Stimulated activated CD8-positive, alpha-beta memory T cell treated with anti-CD3 and anti-CD28 coated beads, Interleukin-15, amount 100 ng/mL, for 48 hours (primary cell): ENCODE results near the gene SPDYE18.
"Not testable (repeated sequence)": the region's sequence is repeated elsewhere in the genome, so short reads cannot be mapped to it uniquely, and the experiment has no call there.

Experiments used
- DNase-seq, 2 donors: peaks; one replicate each; pipeline ENCODE4 v3.0.0-alpha.2; 2020; ENCODE audit warnings: low read depth in 2 of 2

The SPDYE18 gene

DNA sequence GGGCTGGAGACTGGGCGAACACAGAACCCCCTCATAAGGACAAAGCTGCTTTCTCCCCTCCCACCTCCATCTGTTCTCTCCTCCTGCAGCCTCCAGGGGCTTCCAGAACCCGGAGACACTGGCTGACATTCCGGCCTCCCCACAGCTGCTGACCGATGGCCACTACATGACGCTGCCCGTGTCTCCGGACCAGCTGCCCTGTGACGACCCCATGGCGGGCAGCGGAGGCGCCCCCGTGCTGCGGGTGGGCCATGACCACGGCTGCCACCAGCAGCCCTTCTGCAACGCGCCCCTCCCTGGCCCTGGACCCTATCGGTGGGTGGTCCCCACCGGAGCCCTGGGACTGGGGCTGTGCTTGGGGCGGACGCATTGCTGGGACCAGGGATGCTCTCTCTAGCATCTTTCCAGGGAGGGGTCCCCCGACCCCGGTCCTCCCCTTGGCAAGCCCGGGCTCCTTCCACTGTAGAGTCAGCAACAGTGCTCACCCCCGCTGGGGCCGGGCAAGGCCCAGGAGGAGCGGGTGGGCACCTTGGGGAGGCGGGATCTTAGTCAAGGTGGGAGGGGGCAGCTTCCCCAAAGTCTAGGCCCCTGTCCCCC lies 56.8 kb downstream of the SPDYE18 start:
- not testable (repeated sequence) for DNase-seq

DNA sequence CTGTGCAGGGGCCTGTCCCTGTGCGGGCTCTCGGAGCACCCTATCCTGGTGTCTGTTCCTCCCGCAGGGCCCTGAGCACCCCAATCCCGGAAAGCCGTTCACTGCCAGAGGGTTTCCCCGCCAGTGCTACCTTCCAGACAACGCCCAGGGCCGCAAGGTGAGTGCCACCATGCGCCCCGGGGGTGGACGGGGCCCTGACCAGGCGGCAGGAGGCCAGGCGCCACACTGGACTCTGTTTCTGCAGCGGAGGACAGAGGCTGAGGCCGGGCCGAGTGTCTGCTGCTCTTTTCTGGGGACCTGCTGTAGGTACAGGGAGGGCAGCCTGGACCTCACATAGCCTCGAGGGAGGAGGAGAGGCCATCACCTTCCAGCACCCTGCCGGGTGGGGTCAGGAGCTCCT lies 58.2 kb downstream of the SPDYE18 start:
- not testable (repeated sequence) for DNase-seq

DNA sequence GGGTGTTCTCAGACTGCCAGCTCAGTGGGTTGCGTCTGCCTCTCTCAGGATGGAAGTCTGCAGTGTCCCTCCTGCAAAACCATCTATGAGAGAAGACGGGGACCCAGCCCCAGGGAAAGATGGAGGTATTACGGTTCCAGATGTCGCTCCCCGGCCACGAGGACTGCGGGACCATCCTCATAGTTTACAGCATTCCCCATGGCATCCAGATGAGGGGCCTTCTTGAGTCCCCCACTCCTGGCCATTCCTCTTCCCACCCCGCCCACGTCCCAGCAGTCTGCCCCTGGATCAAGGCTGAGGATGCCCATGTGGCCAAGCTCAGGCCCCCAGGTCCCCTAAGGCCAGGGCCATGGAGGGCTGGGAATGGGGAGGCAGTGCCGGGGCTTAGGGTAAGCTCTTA lies 59.1 kb downstream of the SPDYE18 start:
- not testable (repeated sequence) for DNase-seq

DNA sequence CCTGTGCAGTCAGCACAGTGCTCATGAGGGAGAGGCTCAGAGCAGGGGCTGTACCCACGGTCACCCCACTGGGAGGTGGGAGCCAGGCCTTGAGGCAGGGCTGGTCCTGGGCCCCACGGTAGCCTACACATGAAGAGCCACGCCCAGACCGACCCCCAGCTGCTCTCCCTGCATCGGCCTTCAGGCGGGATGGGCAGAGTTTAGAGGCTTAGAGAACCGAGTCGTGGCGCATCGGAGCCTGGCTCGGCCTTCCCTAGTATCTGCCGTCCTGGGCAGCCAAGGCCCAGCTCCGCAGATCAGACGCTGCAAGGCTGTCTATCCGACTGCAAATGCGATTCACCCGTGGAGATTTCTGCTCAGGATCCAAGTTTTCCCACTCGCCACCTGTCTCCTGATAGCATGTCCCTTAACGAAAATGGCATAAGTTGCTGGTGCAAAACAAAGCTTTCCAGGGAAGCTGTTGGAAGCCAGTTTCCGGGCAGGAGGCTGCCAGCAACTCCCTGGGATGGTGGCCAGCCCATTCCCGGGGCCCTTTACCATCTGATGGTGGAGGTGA lies 59.6 kb downstream of the SPDYE18 start:
- DNase-seq = not testable (repeated sequence)

DNA sequence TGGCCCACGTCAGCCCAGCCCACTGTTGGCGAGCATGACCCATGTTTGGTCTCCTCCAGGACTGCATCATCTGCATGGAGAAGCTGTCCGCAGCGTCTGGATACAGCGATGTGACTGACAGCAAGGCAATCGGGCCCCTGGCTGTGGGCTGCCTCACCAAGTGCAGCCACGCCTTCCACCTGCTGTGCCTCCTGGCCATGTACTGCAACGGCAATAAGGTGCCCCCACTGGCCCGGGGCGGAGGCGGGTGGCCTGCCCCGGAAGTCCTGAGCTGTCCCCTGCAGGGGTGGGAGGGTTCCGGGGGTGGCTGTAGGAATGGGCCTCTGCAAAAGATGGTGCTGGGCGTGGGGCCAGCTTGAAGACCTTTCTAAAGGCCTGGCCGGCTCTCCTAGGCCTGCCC lies 60.3 kb downstream of the SPDYE18 start:
- DNase-seq = not testable (repeated sequence)
